HepG2 (cell line): ENCODE measurements around the gene ERMAP. TPM values are rescaled to one million over a fixed set of nuclear protein-coding genes. Genes with fewer than 3 reads are reported as not detected.

Experiments used
- ATAC-seq: fragments of 200-7000 bp; cut with Tn5 transposase; 3 replicates; pipeline ENCODE4 v1.9.1; 2020; ENCODE audit warnings: mild to moderate bottlenecking, moderate library complexity
- BruUV-seq: library from RNA; stranded (reverse); fragments of 400-500 nt; replicated peaks from 2 replicates; lab custom pipeline; 2021; lab: Mats Ljungman, UMichigan
- CTCF ChIA-PET: fragments of 300-600 bp; formaldehyde crosslinking; extraction: SDS; loops from one replicate; lab custom pipeline; 2021; ENCODE audit warnings: low total read pairs, inconsistent platforms, low intra/inter-chr PET ratio; lab: Yijun Ruan, JAX
- POLR2A ChIA-PET: fragments of 350-600 bp; sonication (Branson Sonifier 250); formaldehyde crosslinking; loops from one replicate; lab custom pipeline; 2020; ENCODE audit warnings: antibody characterized with exemption, inconsistent platforms; lab: Yijun Ruan, JAX
- DNase-seq: peaks from one replicate; pipeline ENCODE4 v3.0.0-alpha.2; 2015; ENCODE audit warnings: low spot score
- FAIRE-seq: peaks from 3 replicates; lab custom pipeline; 2011; peaks lifted over from hg19 to GRCh38; lab: Jason Lieb, UNC
- H2AFZ ChIP-seq: one replicate; pipeline ENCODE4 v1.6.1; 2011; ENCODE audit warnings: low read length, inconsistent platforms
- H3K27ac ChIP-seq: fragments of 300-600 bp; 3 replicates; pipeline ENCODE4 v1.8.0; 2011; ENCODE audit warnings: mixed run types, mild to moderate bottlenecking, mixed read lengths, low read length, inconsistent platforms; ENCODE audit not compliant: insufficient read depth; ENCODE audit errors: extremely low read length
- H3K27me3 ChIP-seq, 2 experiments: fragments of 200-600 bp in 1 of 2; 2 replicates in 1 of 2; 3 replicates in 1 of 2; pipeline versions ENCODE4 v1.6.0 to v1.8.0; 2011; ENCODE audit warnings: low read length in 2 of 2, mild to moderate bottlenecking in 2 of 2, moderate library complexity in 2 of 2, inconsistent platforms in 1 of 2; ENCODE audit not compliant: insufficient read depth in 2 of 2, control insufficient read depth in 1 of 2
- H3K36me3 ChIP-seq, 2 experiments: fragments of 200-600 bp in 1 of 2; replicated peaks in 1 of 2; 2 replicates in 1 of 2; 3 replicates in 1 of 2; pipeline versions ENCODE4 v1.5.1 to v1.8.0; 2011; ENCODE audit warnings: low read length in 2 of 2, inconsistent platforms in 1 of 2; ENCODE audit not compliant: insufficient read depth in 2 of 2, control insufficient read depth in 1 of 2
- H3K4me1 ChIP-seq: 2 replicates; pipeline ENCODE4 v1.5.1; 2012; ENCODE audit warnings: low read length, inconsistent platforms; ENCODE audit not compliant: insufficient read depth
- H3K4me2 ChIP-seq: 2 replicates; pipeline ENCODE4 v1.6.0; 2011; ENCODE audit warnings: low read depth, low read length, inconsistent platforms
- H3K4me3 ChIP-seq, 3 experiments: fragments of 200-600 bp in 1 of 3; sonication (generic), shearing (Covaris generic) in 1 of 3; replicated peaks in 1 of 3; 2 replicates each; pipeline ENCODE4 v1.5.1; 2011 to 2016; ENCODE audit warnings: low read length in 3 of 3, inconsistent platforms in 2 of 3, low read depth in 2 of 3, mild to moderate bottlenecking in 2 of 3, control low read depth in 1 of 3, mixed read lengths in 1 of 3; ENCODE audit not compliant: insufficient read depth in 1 of 3
- H3K79me2 ChIP-seq: one replicate; pipeline ENCODE4 v1.6.1; 2011; ENCODE audit warnings: low read length, inconsistent platforms; ENCODE audit not compliant: insufficient read depth
- H3K9ac ChIP-seq: 2 replicates; pipeline ENCODE4 v1.6.0; 2011; ENCODE audit warnings: mild to moderate bottlenecking, low read depth, low read length, inconsistent platforms; ENCODE audit not compliant: insufficient read depth
- H3K9me3 ChIP-seq: 2 replicates; pipeline ENCODE4 v1.5.1; 2012; ENCODE audit warnings: mild to moderate bottlenecking, low read length
- H4K20me1 ChIP-seq: 2 replicates; pipeline ENCODE4 v1.6.0; 2011; ENCODE audit warnings: inconsistent platforms, mild to moderate bottlenecking, low read length, moderate library complexity; ENCODE audit not compliant: insufficient read depth
- ARHGAP35 ChIP-seq: sonication (generic); formaldehyde crosslinking; IDR thresholded peaks from 2 replicates; pipeline ENCODE4 v1.9.0; 2022; ENCODE audit warnings: mild to moderate bottlenecking, inconsistent platforms, moderate library complexity, missing genetic modification reagents, borderline replicate concordance
- WGBS: methylation state at CpG from one replicate; pipeline ENCODE4 v1.1.6; 2017; ENCODE audit warnings: low lambda C conversion rate; 5-methylcytosine and 5-hydroxymethylcytosine counted together
- in situ Hi-C: cut with HindIII; loops from 2 replicates; pipeline ENCODE4 v1.10.0; 2017; ENCODE audit warnings: low pct_unique_long_range_greater_than_20kb; ENCODE audit not compliant: extremely low pct_ligation_motif_present
- intact Hi-C: fragments of 100-400 bp; cut with micrococcal nuclease; formaldehyde crosslinking; loops from one replicate; pipeline ENCODE4 v1.10.0; 2022; ENCODE audit not compliant: unreplicated experiment
- polyA plus RNA-seq, 8 experiments: library from polyadenylated mRNA; depleted of rRNA in 3 of 8; stranded (reverse) in 7 of 8; unstranded in 1 of 8; fragments of >200 nt; fragmentation: Illumina TruSeq in 4 of 8; extraction: Trizol in 4 of 8; gene quantifications; 2 replicates each; pipeline versions ENCODE4 v1.2.1 to v1.2.3, GENCODE V29; 2011 to 2016; ENCODE audit warnings: low read depth in 4 of 8, missing spikeins in 1 of 8, mixed read lengths in 1 of 8; ENCODE audit not compliant: insufficient read depth in 1 of 8
- total RNA-seq, 5 experiments: library from RNA; depleted of rRNA; stranded (reverse); fragments of >200 nt; fragmentation: Illumina TruSeq; extraction: Trizol; gene quantifications; 2 replicates each; pipeline ENCODE4 v1.2.3, GENCODE V29; 2016; ENCODE audit warnings: low read depth in 1 of 5
- TF ChIP-seq, protein P1 (sequence below): sonication (generic); formaldehyde crosslinking; conservative IDR thresholded peaks from 2 replicates; pipeline ENCODE4 v1.4.0; 2020; ENCODE audit warnings: missing genetic modification reagents
- TF ChIP-seq, protein P2 (sequence below): sonication (generic); formaldehyde crosslinking; IDR thresholded peaks from 2 replicates; pipeline ENCODE4 v1.5.1; 2020; ENCODE audit warnings: mild to moderate bottlenecking, missing genetic modification reagents
- TF ChIP-seq, protein P3 (sequence below): sonication (generic); formaldehyde crosslinking; IDR thresholded peaks from 2 replicates; pipeline ENCODE4 v1.4.0; 2020; ENCODE audit warnings: missing genetic modification reagents, low read depth, mild to moderate bottlenecking, borderline replicate concordance
- TF ChIP-seq, protein P4 (sequence below), 2 experiments: sonication (generic) in 1 of 2; formaldehyde crosslinking in 1 of 2; IDR thresholded peaks; 2 replicates each; pipeline versions ENCODE4 v1.5.1 to v1.6.1; 2011 to 2020; ENCODE audit warnings: borderline replicate concordance in 1 of 2, low read depth in 1 of 2, low read length in 1 of 2, mild to moderate bottlenecking in 1 of 2, missing genetic modification reagents in 1 of 2, moderate library complexity in 1 of 2

ERMAP gene
- total and polyA plus RNA-seq, 2 of the 13 experiments (the other 11 are each of a cell fraction or from before 2014, with no cell fraction given): 2.2 to 4.4 TPM

DNA sequence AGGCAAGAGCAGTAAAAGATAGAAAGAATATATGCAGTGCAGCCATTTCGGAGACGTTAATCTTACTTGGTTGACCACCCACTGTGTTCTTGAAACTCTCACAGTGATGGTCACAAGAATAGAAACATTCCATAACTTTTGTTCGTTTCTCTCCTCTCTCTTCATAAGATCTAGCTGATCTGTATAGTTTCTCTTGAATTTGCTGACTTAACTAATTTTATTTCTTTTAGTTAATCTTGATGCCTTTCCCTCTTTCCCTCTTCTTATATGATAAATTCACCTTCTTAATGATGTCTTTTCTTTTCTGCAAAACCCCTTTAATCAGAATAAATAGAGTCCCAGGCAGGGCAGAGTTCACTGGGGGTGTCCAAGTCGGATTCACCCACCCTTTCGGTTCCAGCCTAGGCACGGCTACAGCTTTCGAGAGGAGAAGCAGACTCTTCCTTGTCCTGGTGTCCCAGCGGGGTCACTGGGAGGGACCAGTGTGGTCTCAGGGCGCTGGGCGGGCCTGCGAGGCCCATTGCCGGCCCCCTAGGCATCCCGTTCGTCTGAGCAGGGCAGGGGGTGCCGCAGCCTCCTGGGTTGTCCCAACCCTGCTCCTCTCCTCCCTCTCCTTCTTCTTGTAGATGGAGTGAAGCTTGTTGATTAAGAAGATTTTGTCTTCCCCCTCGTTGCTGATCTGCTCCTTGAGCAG is 69.3 kb downstream of the ERMAP start (continued):
- TF ChIP-seq, protein P1, sequence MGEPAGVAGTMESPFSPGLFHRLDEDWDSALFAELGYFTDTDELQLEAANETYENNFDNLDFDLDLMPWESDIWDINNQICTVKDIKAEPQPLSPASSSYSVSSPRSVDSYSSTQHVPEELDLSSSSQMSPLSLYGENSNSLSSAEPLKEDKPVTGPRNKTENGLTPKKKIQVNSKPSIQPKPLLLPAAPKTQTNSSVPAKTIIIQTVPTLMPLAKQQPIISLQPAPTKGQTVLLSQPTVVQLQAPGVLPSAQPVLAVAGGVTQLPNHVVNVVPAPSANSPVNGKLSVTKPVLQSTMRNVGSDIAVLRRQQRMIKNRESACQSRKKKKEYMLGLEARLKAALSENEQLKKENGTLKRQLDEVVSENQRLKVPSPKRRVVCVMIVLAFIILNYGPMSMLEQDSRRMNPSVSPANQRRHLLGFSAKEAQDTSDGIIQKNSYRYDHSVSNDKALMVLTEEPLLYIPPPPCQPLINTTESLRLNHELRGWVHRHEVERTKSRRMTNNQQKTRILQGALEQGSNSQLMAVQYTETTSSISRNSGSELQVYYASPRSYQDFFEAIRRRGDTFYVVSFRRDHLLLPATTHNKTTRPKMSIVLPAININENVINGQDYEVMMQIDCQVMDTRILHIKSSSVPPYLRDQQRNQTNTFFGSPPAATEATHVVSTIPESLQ (CRISPR knock-in tag): no peak

DNA sequence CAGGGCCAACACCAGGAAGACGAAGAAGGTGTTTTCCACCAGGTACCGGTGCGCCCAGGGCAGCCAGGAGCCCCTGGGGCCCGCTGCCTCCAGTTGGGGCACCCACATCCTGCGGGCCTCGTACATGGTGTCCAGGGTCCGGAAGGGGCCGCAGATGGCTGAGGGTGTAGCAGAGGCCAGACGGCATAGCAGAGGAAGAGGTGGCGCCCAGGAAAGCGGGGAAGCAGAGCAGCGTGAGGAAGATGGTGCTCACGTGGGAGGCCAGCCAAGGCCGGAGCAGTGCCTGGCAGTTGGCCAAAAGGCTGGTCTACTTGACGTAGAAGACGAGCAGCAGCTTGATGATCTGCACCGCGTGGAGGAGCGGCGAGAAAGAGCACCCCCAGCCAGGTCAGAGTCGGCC is 69.9 kb downstream of the ERMAP start:
- H3K9ac ChIP-seq: no peak overlapping the region
- TF ChIP-seq, protein P2, sequence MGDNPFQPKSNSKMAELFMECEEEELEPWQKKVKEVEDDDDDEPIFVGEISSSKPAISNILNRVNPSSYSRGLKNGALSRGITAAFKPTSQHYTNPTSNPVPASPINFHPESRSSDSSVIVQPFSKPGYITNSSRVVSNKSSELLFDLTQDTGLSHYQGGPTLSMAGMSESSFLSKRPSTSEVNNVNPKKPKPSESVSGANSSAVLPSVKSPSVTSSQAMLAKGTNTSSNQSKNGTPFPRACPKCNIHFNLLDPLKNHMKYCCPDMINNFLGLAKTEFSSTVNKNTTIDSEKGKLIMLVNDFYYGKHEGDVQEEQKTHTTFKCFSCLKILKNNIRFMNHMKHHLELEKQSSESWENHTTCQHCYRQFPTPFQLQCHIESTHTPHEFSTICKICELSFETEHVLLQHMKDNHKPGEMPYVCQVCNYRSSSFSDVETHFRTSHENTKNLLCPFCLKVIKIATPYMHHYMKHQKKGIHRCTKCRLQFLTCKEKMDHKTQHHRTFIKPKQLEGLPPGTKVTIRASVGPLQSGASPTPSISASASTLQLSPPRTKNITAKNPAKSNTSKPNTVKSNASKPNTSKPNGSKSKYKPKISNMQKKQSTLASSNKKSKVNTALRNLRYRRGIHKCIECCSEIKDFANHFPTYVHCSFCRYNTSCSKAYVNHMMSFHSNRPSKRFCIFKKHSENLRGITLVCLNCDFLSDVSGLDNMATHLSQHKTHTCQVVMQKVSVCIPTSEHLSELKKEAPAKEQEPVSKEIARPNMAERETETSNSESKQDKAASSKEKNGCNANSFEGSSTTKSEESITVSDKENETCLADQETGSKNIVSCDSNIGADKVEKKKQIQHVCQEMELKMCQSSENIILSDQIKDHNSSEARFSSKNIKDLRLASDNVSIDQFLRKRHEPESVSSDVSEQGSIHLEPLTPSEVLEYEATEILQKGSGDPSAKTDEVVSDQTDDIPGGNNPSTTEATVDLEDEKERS (CRISPR knock-in tag): no peak
- TF ChIP-seq, protein P3, sequence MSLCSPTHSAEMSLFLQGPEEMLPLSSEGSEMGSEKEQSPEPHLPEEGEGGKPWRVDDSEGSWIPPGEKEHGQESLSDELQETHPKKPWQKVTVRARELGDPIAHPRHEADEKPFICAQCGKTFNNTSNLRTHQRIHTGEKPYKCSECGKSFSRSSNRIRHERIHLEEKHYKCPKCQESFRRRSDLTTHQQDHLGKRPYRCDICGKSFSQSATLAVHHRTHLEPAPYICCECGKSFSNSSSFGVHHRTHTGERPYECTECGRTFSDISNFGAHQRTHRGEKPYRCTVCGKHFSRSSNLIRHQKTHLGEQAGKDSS (CRISPR knock-in tag): no peak
- TF ChIP-seq, protein P4, sequence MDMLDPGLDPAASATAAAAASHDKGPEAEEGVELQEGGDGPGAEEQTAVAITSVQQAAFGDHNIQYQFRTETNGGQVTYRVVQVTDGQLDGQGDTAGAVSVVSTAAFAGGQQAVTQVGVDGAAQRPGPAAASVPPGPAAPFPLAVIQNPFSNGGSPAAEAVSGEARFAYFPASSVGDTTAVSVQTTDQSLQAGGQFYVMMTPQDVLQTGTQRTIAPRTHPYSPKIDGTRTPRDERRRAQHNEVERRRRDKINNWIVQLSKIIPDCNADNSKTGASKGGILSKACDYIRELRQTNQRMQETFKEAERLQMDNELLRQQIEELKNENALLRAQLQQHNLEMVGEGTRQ (IDR thresholded peaks at IDR 0.05; ENCODE audit: low read depth, low read length): no peak
- TF ChIP-seq, protein P4 (CRISPR knock-in tag; IDR thresholded peaks at IDR 0.05; ENCODE audit: borderline replicate concordance): no peak
- TF ChIP-seq ARHGAP35 (CRISPR knock-in tag): no peak
- no peak for FAIRE-seq
- 73% methylated on average over 16 of the region's 21 CpGs for WGBS
- no peaks in the 10 kb centered on the region for H3K79me2 ChIP-seq
- no peaks in the 10 kb centered on the region for H4K20me1 ChIP-seq
- in situ Hi-C loops: no loop called here
- POLR2A ChIA-PET: no interaction called here
- CTCF ChIA-PET: no interaction called here
- H3K27ac ChIP-seq: no peak overlapping the region
- DNase-seq: no peak
- peaks cover 5 to 14% of the 10 kb centered on the region in 2 experiments; a peak in 4 of 5 replicates for H3K27me3 ChIP-seq
- BruUV-seq: no TSS peak
- H3K4me1 ChIP-seq: no peaks in the 10 kb centered on the region
- no peak for ATAC-seq
- intact Hi-C loops: no loop called here
- H3K9me3 ChIP-seq: no peaks in the 10 kb centered on the region
- H2AFZ ChIP-seq: no peak overlapping the region
- H3K36me3 ChIP-seq: no peaks in the 10 kb centered on the region
- H3K4me2 ChIP-seq: no peak overlapping the region
- H3K4me3 ChIP-seq: no peak overlapping the region
